Epithelial cell of esophagus (primary cell): ENCODE results near the gene SURF4.

ENCODE experiments used
- DNase-seq: peaks from one replicate; pipeline ENCODE4 v3.0.0; 2010; ENCODE audit warnings: low read depth
- H3K4me3 ChIP-seq: 2 replicates; pipeline ENCODE4 v1.5.1; 2011; ENCODE audit warnings: mild to moderate bottlenecking, low read length, control low read depth
- CTCF ChIP-seq: IDR thresholded peaks from 2 replicates; pipeline ENCODE4 v1.5.1; 2011; ENCODE audit warnings: low read depth, mild to moderate bottlenecking, low read length, control low read depth, inconsistent platforms; ENCODE audit not compliant: insufficient read depth; ENCODE audit errors: missing control alignments

Gene SURF4

GRCh38 chr9:133375724-133376654, at the start of gene SURF4, which contains the start of gene STKLD1:
TSS of gene SURF4 (minus strand) at chr9:133376060. CDS start at chr9:133375969, 91 bp downstream.
TSS of gene STKLD1 (plus strand) at chr9:133376366. CDS start at chr9:133376474, 108 bp downstream.
- H3K4me3 ChIP-seq: peak within 1 kb of the TSS; percentile 81
- DNase-seq: peak; percentile 99
- no peak for TF ChIP-seq CTCF

- no peak for DNase-seq
- no peak for TF ChIP-seq CTCF
- no peak overlapping the region for H3K4me3 ChIP-seq
Measured at GRCh38 chr9:133425049-133425632, 49.3 kb upstream of the SURF4 start.

- no peak overlapping the region for H3K4me3 ChIP-seq
- DNase-seq: no peak
- TF ChIP-seq CTCF: no peak
Measured at GRCh38 chr9:133424187-133424586, 48.3 kb upstream of the SURF4 start.

GRCh38 chr9:133423216-133423615, 47.4 kb upstream of the SURF4 start:
- no peak for TF ChIP-seq CTCF
- no peak for DNase-seq

GRCh38 chr9:133421615-133422542, 46.0 kb upstream of the SURF4 start, which contains the start of gene ADAMTS13:
TSS of gene ADAMTS13 (plus strand) at chr9:133422367. CDS start at chr9:133422444, 77 bp downstream.
- no peak within 1 kb of the TSS for H3K4me3 ChIP-seq
- no peak for TF ChIP-seq CTCF
- DNase-seq: peak; percentile 13

More at GRCh38 chr9:133423216-133423615, 47.4 kb upstream of the SURF4 start:
- H3K4me3 ChIP-seq: no peak overlapping the region

- no peak overlapping the region for H3K4me3 ChIP-seq
- no peak for DNase-seq
- no peak for TF ChIP-seq CTCF
Measured at GRCh38 chr9:133420392-133420827, 44.5 kb upstream of the SURF4 start.
